HG03139 (cell line): ENCODE data around the gene MRM3.
"Not testable (repeated sequence)": the region's sequence is repeated elsewhere in the genome, so short reads cannot be mapped to it uniquely, and the experiment has no call there.

Source experiments
- ATAC-seq: cut with Tn5 transposase; IDR thresholded peaks from one replicate; pipeline ENCODE4 v1.9.1; 2021; ENCODE audit not compliant: unreplicated experiment

Gene MRM3

DNA sequence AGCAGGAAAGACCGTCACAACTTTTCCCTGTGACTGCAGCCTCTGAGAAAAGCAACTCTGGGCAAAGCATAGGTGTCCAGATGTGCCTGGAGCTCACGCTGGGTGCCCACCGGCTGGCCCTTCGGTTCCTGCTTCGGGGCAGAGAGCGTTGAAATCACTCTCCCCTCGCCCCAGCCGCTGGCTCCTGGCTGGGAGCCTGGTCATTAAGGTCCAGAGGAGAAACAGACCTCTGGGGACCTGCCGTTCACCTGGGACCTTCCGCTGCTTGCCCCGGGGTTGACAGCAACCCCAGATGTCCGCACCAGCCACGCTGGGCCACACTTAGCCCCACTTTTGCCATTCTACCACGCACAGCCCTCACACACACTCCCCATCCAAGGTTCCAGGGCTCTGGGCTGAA, 13.1 kb downstream of the MRM3 start:
- ATAC-seq: no peak

DNA sequence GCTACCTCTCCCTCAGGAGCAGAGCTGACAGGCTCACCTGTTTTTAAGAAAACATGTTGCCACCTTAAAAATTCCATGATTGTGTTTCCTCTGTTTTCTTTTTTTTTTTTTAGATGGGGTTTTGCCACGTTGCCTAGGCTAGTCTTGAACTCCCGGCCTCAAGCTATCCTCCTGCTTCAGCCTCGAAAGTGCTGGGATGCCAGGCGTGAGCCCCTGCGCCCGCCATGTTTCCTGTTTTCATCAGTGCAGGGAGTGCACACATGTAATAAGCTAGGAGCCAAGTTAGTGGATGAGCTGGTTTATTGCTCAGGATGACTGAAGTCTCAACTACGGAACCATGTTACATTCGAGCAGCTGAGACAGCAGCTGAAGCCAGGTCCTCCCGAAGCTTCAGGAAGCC, 13.6 kb downstream of the MRM3 start:
- no peak for ATAC-seq

GRCh38 chr17:796609-797008, 14.5 kb downstream of the MRM3 start:
- no peak for ATAC-seq

- ATAC-seq: no peak
These were observed 15.2 kb downstream of the MRM3 start for GRCh38 chr17:797236-797840.

DNA sequence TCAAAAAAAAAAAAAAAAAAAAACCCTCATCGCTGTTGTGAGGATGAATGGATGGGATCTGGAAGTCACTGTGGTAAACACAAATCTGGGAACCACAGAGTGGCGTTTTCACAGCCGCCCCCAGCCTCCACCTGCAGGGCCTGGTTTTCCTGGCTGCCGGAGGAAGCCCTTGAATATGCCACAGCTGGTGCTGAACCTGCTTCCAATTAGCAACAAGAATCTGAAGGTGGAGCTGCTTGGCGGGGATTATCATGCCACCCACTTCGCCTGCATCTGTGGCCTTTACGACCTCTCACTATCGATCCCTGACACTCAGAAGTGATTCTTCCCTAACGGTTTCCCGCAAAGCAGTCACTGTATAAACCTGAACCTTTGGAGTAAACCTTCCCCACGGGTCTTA, 16.1 kb downstream of the MRM3 start:
- no peak for ATAC-seq

- ATAC-seq: no peak
These were observed 17.1 kb downstream of the MRM3 start for GRCh38 chr17:799261-799660.

DNA sequence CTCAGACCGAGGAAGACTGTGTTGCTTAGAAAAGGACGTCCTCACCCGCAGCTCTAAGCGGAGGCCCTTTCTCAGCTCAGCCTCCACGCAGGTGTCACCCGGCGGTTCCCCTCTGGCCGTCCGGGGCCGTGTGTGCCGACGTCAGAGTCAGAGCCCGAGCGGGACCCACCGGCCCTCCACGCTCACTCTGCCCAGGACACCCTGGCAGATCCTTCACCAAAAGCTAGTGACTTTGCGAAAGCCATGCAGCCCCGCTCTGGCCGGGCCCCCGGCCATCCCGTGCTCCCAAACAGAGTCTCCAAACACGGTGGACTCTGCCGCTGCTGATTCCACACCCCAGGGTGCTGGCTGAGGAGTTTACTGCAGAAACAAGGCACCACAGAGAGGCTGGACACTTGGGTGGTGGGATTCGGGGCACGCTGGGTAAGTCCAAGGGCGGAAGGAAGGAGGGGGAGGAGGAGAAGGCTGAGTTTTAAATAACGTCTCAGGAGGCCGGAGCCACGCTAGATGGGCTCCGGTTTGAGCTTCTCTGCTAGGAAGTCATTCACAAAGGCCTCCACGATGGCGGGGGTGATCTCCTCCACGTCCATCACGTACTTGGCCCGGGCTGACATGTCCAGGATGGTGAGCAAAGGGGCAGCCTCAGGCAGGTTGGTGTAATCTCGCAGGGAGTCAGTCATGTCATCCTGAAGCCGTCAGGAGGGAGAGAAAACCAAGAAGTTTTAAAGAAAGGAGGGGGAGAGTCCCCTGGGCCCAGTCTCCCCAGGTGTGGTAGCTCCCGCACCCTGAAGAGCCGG, 18.5 kb downstream of the MRM3 start:
- ATAC-seq: no peak

- ATAC-seq: no peak
These were observed 19.5 kb downstream of the MRM3 start for GRCh38 chr17:801660-802059.

GRCh38 chr17:802481-802880, 20.3 kb downstream of the MRM3 start:
- ATAC-seq: no peak

- no peak for ATAC-seq
These were observed 21.0 kb downstream of the MRM3 start for GRCh38 chr17:802901-803881.

- ATAC-seq: no peak
These were observed 22.6 kb downstream of the MRM3 start for GRCh38 chr17:804541-805435.

GRCh38 chr17:805886-806285, 23.7 kb downstream of the MRM3 start:
- not testable (repeated sequence) for ATAC-seq

DNA sequence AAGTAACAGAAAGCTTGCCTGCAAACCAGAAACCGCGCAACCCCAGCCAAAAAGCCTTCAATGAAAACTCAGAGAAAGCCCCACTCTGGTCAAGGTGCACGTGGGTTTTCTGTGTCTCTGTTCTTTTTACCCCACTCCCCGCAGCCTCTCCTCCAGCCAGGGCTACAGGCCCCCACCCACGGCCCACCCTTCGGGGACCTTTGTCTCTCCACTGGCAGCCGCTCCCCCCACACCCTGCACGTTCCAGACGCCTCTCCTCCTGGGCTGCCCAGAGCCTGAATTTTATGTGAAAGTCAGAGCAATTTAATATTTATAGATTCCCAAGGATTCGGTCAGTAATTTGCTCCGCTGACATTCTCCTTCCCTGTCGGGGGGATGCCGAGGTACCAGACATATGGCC, 24.2 kb downstream of the MRM3 start:
- no peak for ATAC-seq

GRCh38 chr17:806781-807522, 24.8 kb downstream of the MRM3 start:
- no peak for ATAC-seq

- ATAC-seq: no peak
These were observed 25.6 kb downstream of the MRM3 start for GRCh38 chr17:807523-808294.

DNA sequence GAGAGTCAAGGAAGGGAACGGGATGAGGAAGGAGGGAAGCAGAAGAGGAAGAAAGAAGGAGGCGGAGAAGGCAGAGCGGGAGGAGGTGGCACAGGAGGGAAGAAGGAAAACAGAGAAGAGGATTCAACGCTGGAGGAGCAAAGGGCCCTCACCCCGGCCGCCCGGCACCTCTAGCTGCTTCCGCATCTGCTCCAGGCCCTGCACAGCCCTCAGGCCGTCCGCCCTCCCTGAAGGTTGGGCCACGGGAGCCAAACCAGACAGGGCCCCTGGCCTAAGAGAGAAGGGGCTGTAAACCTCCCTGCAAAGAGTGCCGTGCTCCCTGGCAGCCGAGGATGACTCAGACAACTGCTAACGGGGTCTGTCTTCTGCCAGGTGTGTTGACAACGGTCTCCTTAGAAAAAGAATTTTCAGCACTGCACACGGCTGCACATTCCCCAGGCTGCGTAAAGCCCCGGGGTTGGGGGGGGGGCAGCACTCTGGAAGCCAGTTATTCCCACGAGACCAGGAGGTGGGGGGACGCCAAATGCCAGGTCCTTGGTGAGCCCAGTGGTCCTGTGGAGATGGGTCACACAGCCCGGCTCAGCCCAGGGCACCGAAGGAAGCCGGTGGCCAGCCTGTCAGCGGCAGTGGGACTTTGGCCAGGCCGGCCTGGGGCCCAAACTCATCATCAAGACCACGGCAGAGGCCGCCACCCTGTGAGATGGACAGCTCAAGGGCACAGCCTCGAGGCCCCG, 29.1 kb downstream of the MRM3 start:
- ATAC-seq: no peak

GRCh38 chr17:812638-813204, 30.6 kb downstream of the MRM3 start:
- no peak for ATAC-seq

DNA sequence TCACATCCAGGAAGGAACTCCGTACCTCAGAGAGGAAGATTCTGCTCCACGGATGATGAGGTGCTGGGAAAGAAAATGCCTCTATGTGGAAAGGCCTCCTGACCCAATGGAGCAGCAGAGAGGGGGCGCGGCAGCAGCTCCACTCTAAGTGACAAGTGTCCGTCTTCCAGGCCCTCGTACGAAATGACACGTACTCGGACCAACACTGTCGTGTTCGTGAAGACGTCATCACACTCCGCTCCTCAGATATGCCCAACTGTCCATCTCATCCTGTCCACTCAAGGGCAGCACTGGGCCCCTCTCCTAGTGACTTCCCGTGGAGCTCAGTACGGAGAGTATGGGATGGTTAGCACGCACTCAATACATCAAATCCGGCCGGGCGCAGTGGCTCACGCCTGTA, 32.2 kb downstream of the MRM3 start:
- no peak for ATAC-seq
